ENCODE data around the gene RBBP6.

- TF ChIP-seq CTCF (tag by site-specific recombination; IDR thresholded peaks at IDR 0.05) (no peak), GLI4 (tag by site-specific recombination; IDR thresholded peaks at IDR 0.05) (no peak), ZNF510 (tag by site-specific recombination; IDR thresholded peaks at IDR 0.05; ENCODE audit: insufficient replicate concordance) (no peak), ZNF692 (tag by site-specific recombination; IDR thresholded peaks at IDR 0.05) (no peak)
These were observed 18.4 kb upstream of the RBBP6 start for GRCh38 chr16:24520983-24521382.

All from HEK293 (cell line).